K562 (cell line): ENCODE measurements around the gene HP1BP3. TPM values are rescaled to one million over a fixed set of nuclear protein-coding genes. Genes with fewer than 3 reads are reported as not detected.

Experiments used
- ATAC-seq: fragments of 200-7000 bp; cut with Tn5 transposase; 3 replicates; pipeline ENCODE4 v1.9.1; 2020; ENCODE audit warnings: moderate library complexity
- BruUV-seq: library from RNA; stranded (reverse); fragments of 400-500 nt; replicated peaks from 2 replicates; lab custom pipeline; 2021; lab: Mats Ljungman, UMichigan
- CTCF ChIA-PET: fragments of 300-600 bp; formaldehyde crosslinking; extraction: SDS; loops from one replicate; lab custom pipeline; 2021; ENCODE audit warnings: low intra/inter-chr PET ratio; lab: Yijun Ruan, JAX
- POLR2A ChIA-PET: fragments of 300-600, 350-650 bp; sonication (Branson Sonifier 250); formaldehyde crosslinking; extraction: SDS; loops from one replicate; lab custom pipeline; 2021; ENCODE audit warnings: antibody characterized with exemption, inconsistent platforms; lab: Yijun Ruan, JAX
- DNase-seq, 4 experiments: peaks; one replicate each; pipeline versions ENCODE4 v3.0.0 to v3.0.0-alpha.2; 2011 to 2018; ENCODE audit warnings: low spot score in 3 of 4, mixed read lengths in 3 of 4; ENCODE audit errors: extremely low read depth in 1 of 4
- FAIRE-seq: peaks from 2 replicates; lab custom pipeline; 2011; peaks lifted over from hg19 to GRCh38; lab: Jason Lieb, UNC
- H2AFZ ChIP-seq: 2 replicates; pipeline ENCODE4 v1.6.0; 2011; ENCODE audit warnings: low read depth, low read length, control low read depth, inconsistent platforms
- H3K27ac ChIP-seq: fragments of 200-600 bp; 3 replicates; pipeline ENCODE4 v1.8.0; 2011; ENCODE audit warnings: low read depth, mild to moderate bottlenecking, control low read depth, inconsistent platforms, low read length, moderate library complexity, mixed read lengths; ENCODE audit errors: extremely low read depth
- H3K27me3 ChIP-seq, 2 experiments: fragments of 300-600 bp in 1 of 2; 2 replicates in 1 of 2; 3 replicates in 1 of 2; pipeline versions ENCODE4 v1.6.0 to v1.8.0; 2011; ENCODE audit warnings: inconsistent platforms in 2 of 2, low read length in 2 of 2, mild to moderate bottlenecking in 1 of 2, mixed read lengths in 1 of 2, moderate library complexity in 1 of 2; ENCODE audit not compliant: control insufficient read depth in 2 of 2, insufficient read depth in 2 of 2
- H3K36me3 ChIP-seq: fragments of 300-600 bp; 3 replicates; pipeline ENCODE4 v1.8.0; 2011; ENCODE audit warnings: mild to moderate bottlenecking, low read length, inconsistent platforms; ENCODE audit not compliant: control insufficient read depth, insufficient read depth
- H3K4me1 ChIP-seq, 2 experiments: fragments of 200-600 bp in 1 of 2; replicated peaks in 1 of 2; 2 replicates in 1 of 2; 3 replicates in 1 of 2; pipeline versions ENCODE4 v1.5.1 to v1.8.0; 2011; ENCODE audit warnings: inconsistent platforms in 2 of 2, low read length in 2 of 2, mild to moderate bottlenecking in 1 of 2, mixed read lengths in 1 of 2, moderate library complexity in 1 of 2; ENCODE audit not compliant: control insufficient read depth in 2 of 2, insufficient read depth in 2 of 2
- H3K4me2 ChIP-seq: 2 replicates; pipeline ENCODE4 v1.6.1; 2011; ENCODE audit warnings: low read length, control low read depth, inconsistent platforms, mixed read lengths; ENCODE audit not compliant: insufficient read depth
- H3K4me3 ChIP-seq: fragments of 200-600 bp; sonication (generic), shearing (Covaris generic); 2 replicates; pipeline ENCODE4 v1.5.1; 2016; ENCODE audit warnings: control low read depth, inconsistent platforms
- H3K79me2 ChIP-seq: fragments of 200-600 bp; 3 replicates; pipeline ENCODE4 v1.8.0; 2011; ENCODE audit warnings: low read length, inconsistent platforms; ENCODE audit not compliant: control insufficient read depth, insufficient read depth
- H3K9ac ChIP-seq, 2 experiments: 2 replicates each; pipeline versions ENCODE4 v1.6.0 to v1.6.1; 2011; ENCODE audit warnings: low read depth in 2 of 2, low read length in 2 of 2, control low read depth in 1 of 2, inconsistent platforms in 1 of 2, mild to moderate bottlenecking in 1 of 2, mixed read lengths in 1 of 2; ENCODE audit not compliant: insufficient read depth in 1 of 2
- H3K9me1 ChIP-seq: one replicate; pipeline ENCODE4 v1.6.0; 2011; ENCODE audit warnings: inconsistent platforms, mild to moderate bottlenecking, low read length, moderate library complexity; ENCODE audit not compliant: control insufficient read depth, insufficient read depth
- H3K9me3 ChIP-seq: replicated peaks from 2 replicates; pipeline ENCODE4 v1.5.1; 2011; ENCODE audit warnings: low read depth, low read length, inconsistent platforms; ENCODE audit not compliant: control insufficient read depth, insufficient read depth
- H4K20me1 ChIP-seq: replicated peaks from 2 replicates; pipeline ENCODE4 v1.6.1; 2011; ENCODE audit warnings: low read length, inconsistent platforms, mixed read lengths; ENCODE audit not compliant: control insufficient read depth, insufficient read depth
- CBFA2T3 ChIP-seq: fragments of 450-650 bp; IDR thresholded peaks from 2 replicates; pipeline ENCODE4 v1.6.1; 2017
- CEBPB ChIP-seq: fragments of 450-650 bp; IDR thresholded peaks from 2 replicates; pipeline ENCODE4 v1.6.1; 2016; ENCODE audit warnings: missing genetic modification characterization, missing compliant biosample characterization
- CEBPG ChIP-seq, 3 experiments: fragments of 200-800 bp in 1 of 3; sonication (Bioruptor generic) in 1 of 3; sonication (generic) in 1 of 3; formaldehyde crosslinking in 1 of 3; IDR thresholded peaks in 2 of 3; conservative IDR thresholded peaks in 1 of 3; 2 replicates each; pipeline versions ENCODE4 v1.6.1 to v1.8.0; 2016 to 2022; ENCODE audit warnings: missing compliant biosample characterization in 2 of 3, missing genetic modification characterization in 2 of 3, mild to moderate bottlenecking in 1 of 3, missing genetic modification reagents in 1 of 3
- CLOCK ChIP-seq: fragments of 250-450 bp; sonication (Bioruptor Pico); IDR thresholded peaks from 2 replicates; pipeline ENCODE4 v1.4.0; 2020; ENCODE audit warnings: mild to moderate bottlenecking, moderate library complexity, borderline replicate concordance
- E4F1 ChIP-seq: fragments of 250-450 bp; sonication (Bioruptor Pico); IDR thresholded peaks from 2 replicates; pipeline ENCODE4 v1.5.0; 2021; ENCODE audit warnings: mild to moderate bottlenecking, borderline replicate concordance
- PKNOX1 ChIP-seq: fragments of 450-650 bp; IDR thresholded peaks from 2 replicates; pipeline ENCODE4 v1.6.1; 2016
- POLR2A ChIP-seq: fragments of 450-650 bp; conservative IDR thresholded peaks from 2 replicates; pipeline ENCODE4 v1.6.1; 2016
- SRF ChIP-seq, 2 experiments: fragments of 250-450, 450-650 bp in 1 of 2; sonication (Bioruptor Pico) in 1 of 2; sonication (generic) in 1 of 2; formaldehyde crosslinking; IDR thresholded peaks; 2 replicates each; pipeline versions ENCODE4 v1.5.0 to v1.5.1; 2020 to 2022; ENCODE audit warnings: mild to moderate bottlenecking in 1 of 2, missing genetic modification reagents in 1 of 2
- TBL1XR1 ChIP-seq, 2 experiments: IDR thresholded peaks; 2 replicates each; pipeline ENCODE4 v1.6.1; 2012; ENCODE audit warnings: improper control_type of control experiment in 2 of 2, low read length in 2 of 2, mild to moderate bottlenecking in 1 of 2
- ZKSCAN1 ChIP-seq: fragments of 150-350 bp; IDR thresholded peaks from 2 replicates; pipeline ENCODE4 v1.6.1; 2016; ENCODE audit warnings: low read depth, low read length
- ZNF121 ChIP-seq: sonication (generic); formaldehyde crosslinking; conservative IDR thresholded peaks from 2 replicates; pipeline ENCODE4 v1.8.0; 2022; ENCODE audit warnings: missing genetic modification reagents
- ZNF134 ChIP-seq: fragments of 250-450 bp; sonication (Bioruptor Pico); conservative IDR thresholded peaks from 2 replicates; pipeline ENCODE4 v1.4.0; 2020
- ZNF431 ChIP-seq: sonication (generic); formaldehyde crosslinking; IDR thresholded peaks from 2 replicates; pipeline ENCODE4 v1.8.0; 2022; ENCODE audit warnings: mild to moderate bottlenecking, missing genetic modification reagents
- WGBS: fragments of 100-300 bp; shearing (Covaris generic); methylation state at CpG from one replicate; pipeline ENCODE4 v1.1.6; 2016; ENCODE audit warnings: low coverage, mixed read lengths; ENCODE audit not compliant: insufficient coverage; ENCODE audit errors: missing lambda C conversion rate; 5-methylcytosine and 5-hydroxymethylcytosine counted together
- in situ Hi-C: fragments of 300-500 bp; cut with MboI; formaldehyde crosslinking; loops from 4 replicates; pipeline ENCODE4 v1.15.0; 2018; ENCODE audit warnings: inconsistent platforms, mixed read lengths
- intact Hi-C: fragments of 100-400 bp; cut with micrococcal nuclease; formaldehyde crosslinking; loops from 2 replicates; pipeline ENCODE4 v1.14.2; 2022
- polyA plus RNA-seq, 8 experiments: library from polyadenylated mRNA; depleted of rRNA in 4 of 8; stranded (reverse) in 5 of 8; unstranded in 3 of 8; fragments of >200 nt; fragmentation: Nextera tagmentation in 2 of 8; fragmentation: Illumina TruSeq in 1 of 8; extraction: Ambion mirVana in 2 of 8; extraction: Trizol in 1 of 8; gene quantifications; 2 replicates each; pipeline versions ENCODE4 v1.2.1 to v1.2.3, GENCODE V29; 2011 to 2014; ENCODE audit warnings: inconsistent platforms in 1 of 8, missing spikeins in 1 of 8
- total RNA-seq, 7 experiments: library from RNA; depleted of rRNA in 6 of 7; stranded (reverse); fragments of >200 nt in 6 of 7; fragmentation: Illumina TruSeq in 2 of 7; extraction: Trizol in 2 of 7; gene quantifications; 2 replicates each; pipeline versions ENCODE4 v1.2.1 to v1.2.3, GENCODE V29; 2011 to 2021; ENCODE audit warnings: low replicate concordance in 1 of 7

The HP1BP3 gene
- total and polyA plus RNA-seq, 9 of the 15 experiments (the other 6 are each of a cell fraction or from before 2014, with no cell fraction given): 57.3 to 513 (median 240) TPM

GRCh38 chr1:20771780-20772179 is 15.3 kb downstream of the HP1BP3 start:
- Histone ChIP-seq H3K79me2 (peaks cover 28% of the 10 kb centered on the region), H3K9me3 (no peaks in the 10 kb centered on the region), H3K27ac (no peak overlapping the region), H3K4me2 (no peak overlapping the region), H3K36me3 (peaks cover 97% of the 10 kb centered on the region), H3K4me3 (no peak overlapping the region), H3K27me3 (no peaks in the 10 kb centered on the region), H3K4me1 (no peaks in the 10 kb centered on the region), H3K9me1 (no peaks in the 10 kb centered on the region), H4K20me1 (no peaks in the 10 kb centered on the region), H2AFZ (no peak overlapping the region)
- FAIRE-seq (no peak), ATAC-seq (no peak), DNase-seq (no peak)
- in situ Hi-C loops: no loop called here
- POLR2A ChIA-PET: interaction anchor here (1.0 to 6.1 kb wide), 3 partner anchors 9 to 423 kb away, joined by 3 to 79 read pairs (median 6); partner anchors contain the start of gene HP1BP3
- no TSS peak for BruUV-seq
- CTCF ChIA-PET: no interaction called here
- intact Hi-C loops: no loop called here
- 83% methylated on average over 3 of the region's 3 CpGs for WGBS
- TF ChIP-seq CEBPB (tag) (peak; percentile 70), ZNF121 (CRISPR knock-in tag) (no peak), ZNF134 (no peak), E4F1 (CRISPR knock-in tag) (no peak), ZNF431 (CRISPR knock-in tag) (no peak), POLR2A (no peak), CLOCK (CRISPR knock-in tag) (no peak), SRF (CRISPR knock-in tag; IDR thresholded peaks at IDR 0.05) (no peak), CBFA2T3 (no peak), ZKSCAN1 (no peak), CEBPG (CRISPR knock-in tag; IDR thresholded peaks at IDR 0.05) (no peak), CEBPG (tag; conservative IDR thresholded peaks at IDR 0.05 in 1 of 2, IDR thresholded peaks at IDR 0.05 in 1 of 2) (peak; percentile 18 to 54; a peak in 1 of 4 replicates), TBL1XR1 (IDR thresholded peaks at IDR 0.05; ENCODE audit: low read length in 2 of 2) (no peak), PKNOX1 (no peak)
- TF ChIP-seq, all 486 proteins: peak for 2
- H3K9ac ChIP-seq: no peak overlapping the region
